ENCODE results near the gene KIF18B.

KIF18B gene

GRCh38 chr17:44903012-44903685 lies 44.4 kb downstream of the KIF18B start:
- no peak for DNase-seq

GRCh38 chr17:44902135-44902760 lies 45.3 kb downstream of the KIF18B start:
- DNase-seq = no peak

- peak; percentile 43 to 55 (median 46) for DNase-seq
These were observed 46.1 kb downstream of the KIF18B start for GRCh38 chr17:44901411-44901921.

GRCh38 chr17:44900894-44901293 lies 46.7 kb downstream of the KIF18B start:
- peak; percentile 22 to 50 (median 31) for DNase-seq

GRCh38 chr17:44899074-44899782 lies 48.3 kb downstream of the KIF18B start, which contains the start of gene EFTUD2:
EFTUD2 (minus strand) TSS chr17:44899445; CDS start chr17:44894521, 4,924 bp downstream.
- peak; percentile 91 to 95 (median 95) for DNase-seq

- DNase-seq = peak; percentile 79 to 80 (median 79)
These were observed 48.9 kb downstream of the KIF18B start for GRCh38 chr17:44898768-44899073.

- DNase-seq = no peak
These were observed 52.9 kb downstream of the KIF18B start for GRCh38 chr17:44894642-44895041.

GRCh38 chr17:44892250-44892649 lies 55.3 kb downstream of the KIF18B start:
- DNase-seq = no peak

- peak in 1 of 3 donors; percentile 22 for DNase-seq
These were observed 58.6 kb downstream of the KIF18B start for GRCh38 chr17:44889003-44889402.

- DNase-seq = peak in 1 of 3 donors; percentile 17
These were observed 59.3 kb downstream of the KIF18B start for GRCh38 chr17:44887971-44888954.

- peak in 1 of 3 donors; percentile 11 for DNase-seq
These were observed 60.6 kb downstream of the KIF18B start for GRCh38 chr17:44887016-44887415.

GRCh38 chr17:44884941-44885340 lies 62.6 kb downstream of the KIF18B start:
- no peak for DNase-seq

GRCh38 chr17:44881145-44881544 lies 66.4 kb downstream of the KIF18B start:
- no peak for DNase-seq

- no peak for DNase-seq
These were observed 67.5 kb downstream of the KIF18B start for GRCh38 chr17:44880062-44880461.

GRCh38 chr17:44879376-44879775 lies 68.2 kb downstream of the KIF18B start:
- no peak for DNase-seq

GRCh38 chr17:44878627-44879221 lies 68.8 kb downstream of the KIF18B start:
- DNase-seq = peak; percentile 56 to 59 (median 59)

- no peak for DNase-seq
These were observed 70.5 kb downstream of the KIF18B start for GRCh38 chr17:44877121-44877520.

GRCh38 chr17:44875761-44876160 lies 71.8 kb downstream of the KIF18B start:
- no peak for DNase-seq
